ENCODE results near the gene VTN. TPM values are rescaled to one million over a fixed set of nuclear protein-coding genes. Genes with fewer than 3 reads are reported as not detected.
A peak's percentile ranks its signal among the peaks of the same experiment; 100 is the strongest.

VTN gene
- total and polyA plus RNA-seq, 2 donors from 2014 or later = 0.98 to 3.5 TPM

- peak overlapping the region in 1 of 3 donors; percentile 40 for H3K9ac ChIP-seq (ENCODE audit: low read length in 3 of 3)
- no peak for TF ChIP-seq CTCF (IDR thresholded peaks at IDR 0.05; ENCODE audit: borderline replicate concordance, extremely low read depth, insufficient read depth)
- H3K9me3 ChIP-seq (ENCODE audit: control insufficient read depth in 2 of 3, insufficient read depth in 1 of 3, low read length in 3 of 3) = no peaks in the 10 kb centered on the region
- H3K36me3 ChIP-seq (ENCODE audit: control insufficient read depth in 2 of 3, insufficient read depth in 3 of 3, low read length in 3 of 3) = peaks cover 0 to 5% (median 2%) of the 10 kb centered on the region in 3 donors
- intact Hi-C loops (cut with DNase I) = no loop called here
- no peaks in the 10 kb centered on the region for H3K27me3 ChIP-seq (ENCODE audit: control insufficient read depth, insufficient read depth, low read length)
- FAIRE-seq (no peak), DNase-seq (peak in 3 of 5 donors; percentile 27 to 51 (median 31))
- peak overlapping the region; percentile 51 to 57 for H3K27ac ChIP-seq (ENCODE audit: low read depth in 2 of 2, low read length in 2 of 2)
- no peak overlapping the region for H3K4me3 ChIP-seq (ENCODE audit: low read length in 3 of 3)
- peaks cover 0 to 18% (median 4%) of the 10 kb centered on the region in 3 donors for H3K4me1 ChIP-seq (ENCODE audit: control insufficient read depth in 2 of 3, insufficient read depth in 2 of 3, low read depth in 1 of 3, low read length in 3 of 3)
These were observed 28.3 kb upstream of the VTN start for GRCh38 chr17:28398280-28398981.

GRCh38 chr17:28397687-28398279 lies 27.7 kb upstream of the VTN start:
- no peak for DNase-seq

GRCh38 chr17:28397275-28397674 lies 27.2 kb upstream of the VTN start:
- H3K36me3 ChIP-seq (ENCODE audit: control insufficient read depth in 2 of 3, insufficient read depth in 3 of 3, low read length in 3 of 3) = peaks cover 0 to 5% (median 4%) of the 10 kb centered on the region in 3 donors
- no peak overlapping the region for H3K27ac ChIP-seq (ENCODE audit: low read depth in 2 of 2, low read length in 2 of 2)
- intact Hi-C loops (cut with DNase I) = no loop called here
- H3K27me3 ChIP-seq (ENCODE audit: control insufficient read depth, insufficient read depth, low read length) = no peaks in the 10 kb centered on the region
- H3K4me1 ChIP-seq (ENCODE audit: control insufficient read depth in 2 of 3, insufficient read depth in 2 of 3, low read depth in 1 of 3, low read length in 3 of 3) = peaks cover 0 to 18% (median 4%) of the 10 kb centered on the region in 3 donors
- no peak overlapping the region for H3K4me3 ChIP-seq (ENCODE audit: low read length in 3 of 3)
- no peaks in the 10 kb centered on the region for H3K9me3 ChIP-seq (ENCODE audit: control insufficient read depth in 2 of 3, insufficient read depth in 1 of 3, low read length in 3 of 3)
- no peak for DNase-seq
- H3K9ac ChIP-seq (ENCODE audit: low read length in 3 of 3) = no peak overlapping the region
- no peak for TF ChIP-seq CTCF (IDR thresholded peaks at IDR 0.05; ENCODE audit: borderline replicate concordance, extremely low read depth, insufficient read depth)
- no peak for FAIRE-seq

More at GRCh38 chr17:28397687-28398279, 27.7 kb upstream of the VTN start:
- no peak overlapping the region for H3K4me3 ChIP-seq (ENCODE audit: low read length in 3 of 3)
- peak overlapping the region; percentile 51 to 57 for H3K27ac ChIP-seq (ENCODE audit: low read depth in 2 of 2, low read length in 2 of 2)
- no peak for TF ChIP-seq CTCF (IDR thresholded peaks at IDR 0.05; ENCODE audit: borderline replicate concordance, extremely low read depth, insufficient read depth)
- H3K9me3 ChIP-seq (ENCODE audit: control insufficient read depth in 2 of 3, insufficient read depth in 1 of 3, low read length in 3 of 3) = no peaks in the 10 kb centered on the region
- peak overlapping the region in 1 of 3 donors; percentile 40 for H3K9ac ChIP-seq (ENCODE audit: low read length in 3 of 3)
- no peaks in the 10 kb centered on the region for H3K27me3 ChIP-seq (ENCODE audit: control insufficient read depth, insufficient read depth, low read length)
- FAIRE-seq = no peak
- H3K36me3 ChIP-seq (ENCODE audit: control insufficient read depth in 2 of 3, insufficient read depth in 3 of 3, low read length in 3 of 3) = peaks cover 0 to 5% (median 4%) of the 10 kb centered on the region in 3 donors
- H3K4me1 ChIP-seq (ENCODE audit: control insufficient read depth in 2 of 3, insufficient read depth in 2 of 3, low read depth in 1 of 3, low read length in 3 of 3) = peaks cover 0 to 18% (median 4%) of the 10 kb centered on the region in 3 donors
- intact Hi-C loops (cut with DNase I) = no loop called here
